Esophagus (tissue), 2 donors: ENCODE measurements around the gene TUFT1. TPM values are rescaled to one million over a fixed set of nuclear protein-coding genes. Genes with fewer than 3 reads are reported as not detected.
A peak's percentile ranks its signal among the peaks of the same experiment; 100 is the strongest.

Experiments
- H3K27ac ChIP-seq, 2 donors: one replicate each; pipeline ENCODE4 v1.5.1; 2013; ENCODE audit warnings: low read depth in 2 of 2, mild to moderate bottlenecking in 2 of 2, inconsistent platforms in 1 of 2, low read length in 1 of 2, moderate library complexity in 1 of 2
- H3K27me3 ChIP-seq, 2 donors: one replicate each; pipeline ENCODE4 v1.6.1; 2013; ENCODE audit warnings: low read length in 2 of 2, control low read depth in 1 of 2, mild to moderate bottlenecking in 1 of 2; ENCODE audit not compliant: insufficient read depth in 2 of 2, control insufficient read depth in 1 of 2
- H3K36me3 ChIP-seq, 2 donors: one replicate each; pipeline ENCODE4 v1.6.1; 2013; ENCODE audit warnings: low read length in 1 of 2; ENCODE audit not compliant: control insufficient read depth in 2 of 2, insufficient read depth in 2 of 2
- H3K4me1 ChIP-seq, 2 donors: one replicate each; pipeline ENCODE4 v1.6.1; 2013; ENCODE audit warnings: low read length in 1 of 2; ENCODE audit not compliant: control insufficient read depth in 2 of 2, insufficient read depth in 2 of 2
- H3K4me3 ChIP-seq, 2 donors: one replicate each; pipeline ENCODE4 v1.5.1; 2013; ENCODE audit warnings: low read length in 2 of 2, mild to moderate bottlenecking in 2 of 2, low read depth in 1 of 2, moderate library complexity in 1 of 2
- H3K9me3 ChIP-seq, 2 donors: one replicate each; pipeline ENCODE4 v1.6.1; 2013; ENCODE audit warnings: mild to moderate bottlenecking in 2 of 2, low read depth in 1 of 2, low read length in 1 of 2, moderate library complexity in 1 of 2; ENCODE audit not compliant: control insufficient read depth in 2 of 2, insufficient read depth in 1 of 2
- WGBS, 2 donors: extraction: QIAGEN DNeasy Blood & Tissue Kit; methylation state at CpG; one replicate each; pipeline ENCODE4 v1.1.7; 2013; 5-methylcytosine and 5-hydroxymethylcytosine counted together
- polyA plus RNA-seq, 2 donors: library from polyadenylated mRNA; stranded (reverse); fragments of 200-250 nt; gene quantifications; one replicate each; pipeline ENCODE4 v1.2.3, GENCODE V29; 2013
- donor health status: healthy with polysubstance abuse.
- donor health status: Bipolar disorder and iron deficiency.

TUFT1 gene, protein sequence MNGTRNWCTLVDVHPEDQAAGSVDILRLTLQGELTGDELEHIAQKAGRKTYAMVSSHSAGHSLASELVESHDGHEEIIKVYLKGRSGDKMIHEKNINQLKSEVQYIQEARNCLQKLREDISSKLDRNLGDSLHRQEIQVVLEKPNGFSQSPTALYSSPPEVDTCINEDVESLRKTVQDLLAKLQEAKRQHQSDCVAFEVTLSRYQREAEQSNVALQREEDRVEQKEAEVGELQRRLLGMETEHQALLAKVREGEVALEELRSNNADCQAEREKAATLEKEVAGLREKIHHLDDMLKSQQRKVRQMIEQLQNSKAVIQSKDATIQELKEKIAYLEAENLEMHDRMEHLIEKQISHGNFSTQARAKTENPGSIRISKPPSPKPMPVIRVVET
- 10 to 100 TPM; 28.6 to 33.5 TPM for polyA plus RNA-seq

DNA sequence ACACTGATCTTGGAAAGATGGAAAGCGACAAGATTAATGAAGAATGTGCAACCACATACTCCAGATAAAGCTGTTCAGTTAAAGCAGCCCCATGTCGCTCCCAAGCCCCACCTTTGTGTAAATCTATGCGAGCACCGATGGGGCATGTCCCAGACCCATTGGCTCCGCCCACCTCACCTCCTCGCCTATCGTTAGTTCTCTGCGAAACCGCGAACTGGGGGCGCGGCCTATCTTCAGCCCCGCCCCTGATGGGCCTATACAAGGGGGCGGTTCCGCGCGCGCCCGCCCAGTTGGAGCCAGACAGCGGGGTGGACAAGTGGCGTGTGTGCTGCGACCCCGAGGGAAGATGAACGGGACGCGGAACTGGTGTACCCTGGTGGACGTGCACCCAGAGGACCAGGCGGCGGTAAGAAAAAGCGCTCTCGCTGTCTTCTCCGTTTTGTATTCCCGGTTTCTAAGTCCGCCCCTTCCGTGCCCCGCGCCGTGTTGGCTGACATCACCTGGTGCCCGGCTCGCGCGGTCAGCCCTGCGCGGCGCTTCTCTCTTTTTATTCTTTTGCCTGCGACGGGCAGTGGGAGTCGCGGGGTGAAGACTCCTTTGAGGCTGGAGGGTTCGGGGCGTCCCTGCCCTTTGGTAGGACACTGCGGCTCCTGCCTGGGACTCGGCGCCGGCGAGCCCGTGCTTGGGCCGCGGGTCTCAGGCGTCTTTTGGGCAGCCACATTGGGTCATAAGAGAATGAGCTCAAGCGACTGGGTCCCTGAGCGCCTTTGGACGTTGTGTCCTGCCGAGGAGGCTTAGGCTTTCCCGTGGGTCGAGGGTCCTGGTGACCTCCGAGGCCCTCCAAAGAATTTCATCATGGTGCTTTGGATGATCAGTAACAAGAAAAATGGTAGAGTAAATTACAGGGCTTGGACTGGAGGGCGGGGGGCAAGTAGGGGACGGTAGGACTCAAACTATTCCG lies at the start of gene TUFT1:
Gene TUFT1 (plus strand): TSS at position 289 of the 961 bp plus-strand sequence. CDS start 58 bp downstream, at position 347.
- Histone ChIP-seq H3K27me3 (no peaks in the 10 kb centered on the region), H3K36me3 (no peaks in the 10 kb centered on the region), H3K4me3 (peak within 1 kb of the TSS; percentile 57 to 64), H3K4me1 (no peaks in the 10 kb centered on the region), H3K9me3 (no peaks in the 10 kb centered on the region), H3K27ac (peak within 1 kb of the TSS; percentile 88 to 98)
- WGBS, 2 donors: 1 to 2% methylated on average over 70 of the region's 70 CpGs

DNA sequence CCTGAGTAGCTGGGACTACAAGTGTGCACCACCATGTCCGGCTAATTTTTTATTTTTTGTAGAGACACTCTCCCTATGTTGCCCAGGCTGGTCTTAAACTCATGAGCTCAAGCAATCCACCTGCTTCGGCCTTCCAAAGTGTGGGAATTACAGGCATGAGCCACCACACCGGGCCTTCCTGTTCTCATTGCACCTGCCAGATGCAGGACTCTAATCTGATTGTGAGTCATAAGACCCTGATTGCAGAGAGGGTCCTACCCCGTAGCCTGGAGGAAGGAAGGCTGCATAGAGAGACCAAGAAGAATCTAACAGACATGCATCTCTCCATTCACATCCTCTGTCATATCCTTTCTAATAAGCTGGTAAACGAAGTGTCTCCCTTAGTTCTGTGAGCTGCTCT lies 48.5 kb upstream of the TUFT1 start:
- H3K4me1 ChIP-seq: no peaks in the 10 kb centered on the region

DNA sequence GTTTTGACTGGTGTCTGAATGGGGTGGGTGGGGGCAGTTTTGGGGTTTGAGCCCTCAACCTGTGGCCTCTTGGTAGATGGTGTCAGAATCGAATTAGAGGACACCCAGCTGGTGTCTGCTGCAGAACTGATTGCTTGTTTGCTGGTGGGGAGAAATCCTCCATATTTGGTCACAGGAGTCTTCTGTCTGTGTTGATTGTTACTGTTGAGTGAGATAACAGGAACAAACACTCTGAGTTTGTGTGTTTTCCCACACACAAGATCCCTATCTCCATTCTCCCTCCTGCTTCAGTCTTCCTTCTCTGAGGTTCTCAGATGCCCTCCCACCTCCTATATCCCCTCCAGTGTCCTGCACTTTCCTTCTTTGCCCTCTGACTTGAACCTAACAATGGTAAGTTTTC lies 48.0 kb upstream of the TUFT1 start:
- no peak overlapping the region for H3K27ac ChIP-seq
- H3K4me1 ChIP-seq: no peaks in the 10 kb centered on the region
- WGBS, 2 donors: 59 to 78% methylated on average over 1 of the region's 1 CpG
- H3K4me3 ChIP-seq: no peak overlapping the region
- H3K27me3 ChIP-seq: no peaks in the 10 kb centered on the region
- no peaks in the 10 kb centered on the region for H3K36me3 ChIP-seq
- no peaks in the 10 kb centered on the region for H3K9me3 ChIP-seq

More for the DNA sequence above, 48.5 kb upstream of the TUFT1 start:
- no peak overlapping the region for H3K27ac ChIP-seq
- H3K36me3 ChIP-seq: no peaks in the 10 kb centered on the region
- 81 to 84% methylated on average over 5 of the region's 5 CpGs for WGBS, 2 donors
- H3K27me3 ChIP-seq: no peaks in the 10 kb centered on the region
- H3K4me3 ChIP-seq: no peak overlapping the region
- no peaks in the 10 kb centered on the region for H3K9me3 ChIP-seq

DNA sequence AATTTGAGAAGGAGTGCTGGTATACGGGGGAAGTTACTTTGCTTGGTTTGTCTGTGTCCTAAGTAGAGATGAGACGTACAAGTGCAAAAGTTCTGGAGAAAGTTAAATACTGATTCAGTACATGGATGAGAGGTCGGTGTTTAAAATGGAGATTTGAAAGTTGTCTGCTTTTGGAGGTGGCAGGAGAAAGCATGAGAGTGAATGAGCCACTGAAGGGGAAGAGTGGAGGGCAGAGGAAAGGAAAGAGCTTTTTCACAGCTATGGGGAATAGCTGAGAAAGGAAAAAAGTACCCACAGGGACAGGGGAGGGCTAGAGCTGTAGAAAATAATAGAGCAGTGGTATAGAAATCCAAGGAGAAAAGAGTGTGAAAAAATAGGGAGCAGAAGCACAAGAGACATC lies 47.1 kb upstream of the TUFT1 start:
- WGBS, 2 donors: 78 to 91% methylated on average over 3 of the region's 3 CpGs
- no peaks in the 10 kb centered on the region for H3K27me3 ChIP-seq
- H3K4me1 ChIP-seq: no peaks in the 10 kb centered on the region
- H3K36me3 ChIP-seq: no peaks in the 10 kb centered on the region
- no peak overlapping the region for H3K27ac ChIP-seq
- H3K4me3 ChIP-seq: no peak overlapping the region
- H3K9me3 ChIP-seq: no peaks in the 10 kb centered on the region

DNA sequence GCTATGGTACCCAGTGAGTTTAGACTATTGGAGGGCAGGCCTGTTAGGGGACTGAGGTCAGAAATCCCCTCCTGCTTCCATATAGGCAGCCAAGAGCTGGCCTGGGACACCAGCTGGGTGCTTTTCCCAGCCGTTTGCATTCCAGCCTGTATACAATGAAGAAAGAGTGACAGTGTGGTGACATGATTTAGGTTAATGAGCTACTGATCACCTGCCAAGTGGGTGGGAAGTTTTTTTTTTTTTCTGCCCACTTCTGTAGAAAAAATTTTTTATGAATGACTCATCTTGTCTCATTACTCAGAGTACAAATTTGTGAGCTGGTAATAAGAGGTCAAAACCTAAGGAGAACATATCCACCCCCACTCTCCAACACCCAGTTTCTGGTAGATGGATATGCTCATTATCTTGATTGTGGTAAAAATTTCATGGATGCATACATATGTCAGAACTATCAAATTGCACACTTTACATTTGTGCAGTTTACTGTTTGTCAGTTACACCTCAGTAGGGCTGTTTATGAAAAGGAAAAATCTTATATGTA lies 45.3 kb upstream of the TUFT1 start:
- no peak overlapping the region for H3K4me3 ChIP-seq
- no peaks in the 10 kb centered on the region for H3K9me3 ChIP-seq
- no peaks in the 10 kb centered on the region for H3K36me3 ChIP-seq
- peak overlapping the region in 1 of 2 donors; percentile 41 for H3K27ac ChIP-seq
- WGBS, 2 donors: 0 to 7% methylated on average over 1 of the region's 1 CpG
- H3K4me1 ChIP-seq: no peaks in the 10 kb centered on the region
- H3K27me3 ChIP-seq: no peaks in the 10 kb centered on the region

DNA sequence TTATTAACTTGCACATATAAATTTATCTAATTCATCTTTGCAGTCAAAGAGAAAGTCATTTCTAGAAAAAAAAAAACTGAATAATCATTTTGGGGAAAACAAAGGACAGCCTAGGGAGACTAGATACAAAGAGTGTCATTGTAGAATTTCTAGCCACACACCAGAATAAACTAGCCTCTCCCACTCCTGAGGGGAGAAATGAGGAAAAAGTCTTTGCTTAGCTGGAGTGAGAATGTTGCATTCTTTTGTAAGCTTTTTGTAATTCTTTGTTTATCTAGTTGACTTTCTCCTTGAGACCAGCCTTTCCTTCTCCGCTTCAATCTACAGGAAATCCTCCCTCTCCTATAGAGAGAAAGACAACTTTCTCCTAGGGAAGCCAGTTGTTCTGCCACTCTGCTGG lies 44.8 kb upstream of the TUFT1 start:
- 74 to 89% methylated on average over 1 of the region's 1 CpG for WGBS, 2 donors
- no peak overlapping the region for H3K4me3 ChIP-seq
- no peak overlapping the region for H3K27ac ChIP-seq

DNA sequence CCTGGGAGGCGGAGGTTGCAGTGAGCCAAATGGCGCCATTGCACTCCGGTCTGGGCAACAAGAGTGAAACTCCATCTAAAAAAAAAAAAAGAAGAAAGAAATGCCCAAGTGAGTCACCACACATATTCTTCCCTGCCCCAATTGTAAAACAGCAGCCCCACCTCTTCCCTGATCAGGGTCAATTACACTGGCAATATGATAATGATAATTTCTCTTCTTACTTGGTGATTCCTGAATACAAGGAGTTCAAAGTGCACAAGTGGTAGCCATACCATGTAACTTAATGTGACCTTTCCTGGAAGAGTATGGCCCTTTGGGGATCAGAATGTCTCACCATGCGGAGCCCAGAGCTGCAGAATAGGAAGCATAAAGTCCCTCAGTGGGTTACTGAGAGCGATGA lies 40.7 kb upstream of the TUFT1 start:
- Histone ChIP-seq H3K9me3 (no peaks in the 10 kb centered on the region), H3K27me3 (no peaks in the 10 kb centered on the region), H3K4me1 (no peaks in the 10 kb centered on the region), H3K36me3 (no peaks in the 10 kb centered on the region), H3K27ac (no peak overlapping the region), H3K4me3 (no peak overlapping the region)
- 88 to 90% methylated on average over 5 of the region's 5 CpGs for WGBS, 2 donors

More for the DNA sequence above, 44.8 kb upstream of the TUFT1 start:
- H3K9me3 ChIP-seq: no peaks in the 10 kb centered on the region
- H3K27me3 ChIP-seq: no peaks in the 10 kb centered on the region
- no peaks in the 10 kb centered on the region for H3K4me1 ChIP-seq
- no peaks in the 10 kb centered on the region for H3K36me3 ChIP-seq

DNA sequence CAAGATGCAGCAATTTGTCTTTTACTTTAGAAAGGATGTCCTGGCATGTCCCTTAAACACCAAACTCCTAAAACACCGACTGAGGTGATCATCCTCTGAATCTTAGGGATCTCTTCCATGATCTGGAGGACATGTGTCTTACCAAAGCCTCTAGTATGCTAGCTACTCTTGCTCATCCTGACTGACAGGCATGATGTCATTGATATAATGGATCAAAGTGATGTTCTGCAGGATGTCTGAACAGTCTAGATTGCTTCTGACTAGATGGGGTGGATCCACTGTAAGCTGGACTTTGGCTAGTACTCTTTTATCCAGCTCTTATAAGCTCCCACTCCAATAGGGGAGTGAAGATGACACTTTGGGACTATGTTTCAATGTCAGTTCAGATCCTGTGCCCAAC lies 40.2 kb upstream of the TUFT1 start:
- no peaks in the 10 kb centered on the region for H3K4me1 ChIP-seq
- no peaks in the 10 kb centered on the region for H3K27me3 ChIP-seq
- no peaks in the 10 kb centered on the region for H3K36me3 ChIP-seq
- 82 to 88% methylated on average over 1 of the region's 1 CpG for WGBS, 2 donors
- H3K9me3 ChIP-seq: no peaks in the 10 kb centered on the region
- no peak overlapping the region for H3K4me3 ChIP-seq
- H3K27ac ChIP-seq: no peak overlapping the region

DNA sequence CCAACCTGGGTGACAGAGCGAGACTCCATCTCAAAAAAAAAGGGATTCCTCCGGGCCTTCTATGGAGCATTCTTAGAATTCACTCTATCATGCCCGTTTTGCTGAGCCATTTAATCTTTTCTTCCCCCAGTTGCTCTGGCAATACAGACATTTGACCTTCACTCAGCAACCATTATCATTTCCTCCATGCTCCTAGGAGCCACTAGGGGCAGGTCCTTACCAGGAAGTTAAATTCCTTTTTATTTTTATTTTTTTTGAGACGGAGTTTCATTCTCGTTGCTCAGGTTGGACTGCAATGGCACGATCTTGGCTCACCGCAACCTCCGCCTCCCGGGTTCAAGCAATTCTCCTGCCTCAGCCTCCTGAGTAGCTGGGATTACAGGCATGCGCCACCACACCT lies 38.6 kb upstream of the TUFT1 start:
- Histone ChIP-seq H3K9me3 (no peaks in the 10 kb centered on the region), H3K4me1 (no peaks in the 10 kb centered on the region), H3K36me3 (no peaks in the 10 kb centered on the region), H3K4me3 (no peak overlapping the region), H3K27me3 (no peaks in the 10 kb centered on the region), H3K27ac (no peak overlapping the region)
- 65 to 75% methylated on average over 10 of the region's 10 CpGs for WGBS, 2 donors
